Amniotic stem cell (primary cell): ENCODE data around the gene GSTT2B.
"Not testable (repeated sequence)": the region's sequence is repeated elsewhere in the genome, so short reads cannot be mapped to it uniquely, and the experiment has no call there.

Source experiments
- DNase-seq: peaks from one replicate; lab custom pipeline; 2025; lab: John Stamatoyannopoulos, UW

GSTT2B gene, protein sequence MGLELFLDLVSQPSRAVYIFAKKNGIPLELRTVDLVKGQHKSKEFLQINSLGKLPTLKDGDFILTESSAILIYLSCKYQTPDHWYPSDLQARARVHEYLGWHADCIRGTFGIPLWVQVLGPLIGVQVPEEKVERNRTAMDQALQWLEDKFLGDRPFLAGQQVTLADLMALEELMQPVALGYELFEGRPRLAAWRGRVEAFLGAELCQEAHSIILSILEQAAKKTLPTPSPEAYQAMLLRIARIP

GRCh38 chr22:23961084-23961771 is at the start of gene GSTT2B:
GSTT2B (minus strand) TSS chr22:23961195; CDS start chr22:23961131, 64 bp downstream.
- not testable (repeated sequence) for DNase-seq

DNA sequence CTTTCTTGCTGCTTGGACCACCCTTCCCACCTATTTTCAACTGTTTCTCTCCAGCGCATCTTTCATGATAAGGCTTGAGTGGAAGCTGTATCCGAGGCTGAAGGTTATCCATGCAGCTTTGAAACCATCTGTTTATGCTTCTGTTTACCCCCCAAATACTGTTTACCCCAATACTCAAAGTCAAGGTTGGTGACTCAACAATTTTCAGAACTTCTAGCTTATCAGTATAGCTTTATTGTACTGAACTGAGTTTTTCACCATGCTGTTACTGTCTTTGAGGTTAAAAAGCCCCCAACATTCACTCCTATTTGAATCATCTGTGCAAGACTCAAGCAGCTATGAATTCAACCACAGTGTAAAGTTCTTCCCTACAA is 49.0 kb upstream of the GSTT2B start:
- DNase-seq: no peak

DNA sequence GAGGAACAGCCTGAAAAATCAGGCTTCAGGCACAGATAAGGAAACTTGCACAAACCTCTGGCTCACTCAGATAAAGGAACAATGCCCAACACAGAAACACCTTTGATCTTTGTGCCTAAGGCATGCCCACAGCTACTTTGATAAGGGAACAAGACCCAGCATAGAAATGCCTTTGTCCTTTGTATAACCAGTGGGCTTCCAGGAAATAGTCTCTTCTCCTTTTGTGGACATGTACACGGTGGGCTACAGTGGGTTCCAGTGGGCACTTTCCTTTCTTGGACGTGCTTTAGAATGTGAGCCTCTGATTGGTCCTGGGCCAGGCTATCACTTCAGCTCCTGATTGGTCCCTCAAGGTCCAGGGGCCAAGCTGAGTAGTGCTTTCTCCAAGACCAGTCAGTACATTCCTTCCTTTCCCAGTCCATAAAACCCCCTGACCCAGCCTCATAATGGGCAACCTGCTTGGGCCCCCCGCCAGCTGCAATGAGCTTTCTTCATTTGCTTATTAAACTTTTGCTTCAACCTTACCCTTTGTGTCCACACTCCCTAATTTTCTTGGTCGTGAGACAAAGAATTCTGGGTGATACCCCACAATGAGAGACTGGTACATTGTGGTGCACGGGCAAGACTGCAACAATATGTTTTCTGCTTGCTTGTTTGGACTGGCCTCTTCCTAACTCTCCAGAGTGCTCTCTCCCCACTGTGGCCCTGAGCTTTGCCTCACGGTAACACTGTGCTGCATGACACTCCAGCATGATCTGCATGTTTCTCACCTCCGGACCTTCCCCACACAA is 48.4 kb upstream of the GSTT2B start:
- no peak for DNase-seq

DNA sequence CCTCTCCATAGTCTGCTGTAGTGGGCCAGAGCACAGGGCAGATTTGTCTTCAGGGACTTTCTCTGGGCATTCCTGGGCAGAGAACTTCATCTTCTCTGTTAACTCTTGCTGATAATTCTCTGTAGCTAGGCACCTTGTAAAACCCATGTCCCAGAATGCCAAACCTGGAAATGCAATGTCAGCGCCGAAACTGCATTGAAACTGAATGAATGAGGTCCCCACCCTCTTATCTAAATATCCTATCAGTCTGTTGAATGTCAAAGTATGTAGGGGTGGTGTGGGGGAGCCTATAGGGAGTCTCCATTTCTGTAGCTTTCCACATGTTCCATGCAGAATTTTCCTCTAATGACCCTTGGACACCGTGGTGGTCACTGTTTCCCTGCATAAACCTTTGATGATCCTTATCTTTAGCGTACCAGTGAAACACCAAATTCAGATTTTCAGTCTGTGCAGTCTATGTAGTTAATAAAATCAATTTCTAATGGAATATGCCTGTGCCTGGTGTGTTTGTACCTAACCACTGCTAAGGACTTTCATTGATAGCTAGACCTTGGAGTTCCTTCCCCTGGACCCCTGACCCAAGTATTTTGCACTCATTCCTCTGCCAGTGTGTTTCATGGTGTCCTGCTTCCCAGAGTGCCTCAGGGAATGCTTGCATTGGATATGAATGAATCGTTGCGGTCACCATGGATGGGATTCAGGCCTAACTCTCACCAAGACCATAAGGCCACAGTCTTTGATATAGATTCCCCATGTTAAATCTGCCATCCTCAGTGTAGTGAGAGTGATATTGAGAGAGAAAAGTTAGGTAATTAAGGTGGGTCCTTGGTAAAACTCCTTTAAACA is 47.6 kb upstream of the GSTT2B start:
- no peak for DNase-seq

- no peak for DNase-seq
Observed at GRCh38 chr22:24008022-24008283, 47.0 kb upstream of the GSTT2B start.

DNA sequence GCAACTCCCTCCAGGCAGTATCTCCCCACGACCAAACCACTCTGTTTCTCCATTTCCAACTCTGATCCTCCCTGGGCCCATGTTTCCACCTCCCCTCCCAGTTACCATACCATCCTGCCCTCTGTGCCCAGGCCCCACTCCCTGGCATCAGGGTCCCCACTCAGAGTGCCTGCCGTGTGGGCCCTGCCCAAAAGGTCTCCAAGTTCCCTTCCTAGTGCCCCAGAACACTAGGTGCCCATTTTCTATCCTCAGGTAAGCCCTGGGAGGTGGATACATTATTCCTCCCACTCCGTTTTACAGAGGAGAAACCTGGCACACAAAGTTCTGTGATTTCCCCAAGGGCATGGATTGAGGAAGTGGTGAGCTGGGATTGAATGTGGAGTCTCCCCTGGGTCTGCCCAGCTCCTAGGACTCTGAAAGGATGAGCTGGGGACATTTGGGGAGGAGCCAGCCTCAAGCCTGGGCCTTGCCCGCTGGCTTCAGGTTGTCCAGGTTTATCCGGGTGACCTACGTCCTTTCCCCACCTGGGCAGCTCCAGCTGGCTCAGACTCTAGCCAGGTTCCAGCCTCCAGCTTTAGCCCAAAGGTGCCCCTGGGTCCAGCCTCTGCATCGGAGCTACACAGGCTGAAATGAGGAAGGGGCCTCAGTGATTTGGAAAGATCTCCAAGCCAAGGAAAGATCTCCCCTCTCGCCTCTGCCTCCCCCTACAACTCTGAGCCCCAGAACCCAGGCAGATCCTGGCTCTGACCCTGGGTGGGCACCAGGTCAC is 46.4 kb upstream of the GSTT2B start:
- DNase-seq: no peak

GRCh38 chr22:24006914-24007214 is 45.9 kb upstream of the GSTT2B start:
- no peak for DNase-seq

DNA sequence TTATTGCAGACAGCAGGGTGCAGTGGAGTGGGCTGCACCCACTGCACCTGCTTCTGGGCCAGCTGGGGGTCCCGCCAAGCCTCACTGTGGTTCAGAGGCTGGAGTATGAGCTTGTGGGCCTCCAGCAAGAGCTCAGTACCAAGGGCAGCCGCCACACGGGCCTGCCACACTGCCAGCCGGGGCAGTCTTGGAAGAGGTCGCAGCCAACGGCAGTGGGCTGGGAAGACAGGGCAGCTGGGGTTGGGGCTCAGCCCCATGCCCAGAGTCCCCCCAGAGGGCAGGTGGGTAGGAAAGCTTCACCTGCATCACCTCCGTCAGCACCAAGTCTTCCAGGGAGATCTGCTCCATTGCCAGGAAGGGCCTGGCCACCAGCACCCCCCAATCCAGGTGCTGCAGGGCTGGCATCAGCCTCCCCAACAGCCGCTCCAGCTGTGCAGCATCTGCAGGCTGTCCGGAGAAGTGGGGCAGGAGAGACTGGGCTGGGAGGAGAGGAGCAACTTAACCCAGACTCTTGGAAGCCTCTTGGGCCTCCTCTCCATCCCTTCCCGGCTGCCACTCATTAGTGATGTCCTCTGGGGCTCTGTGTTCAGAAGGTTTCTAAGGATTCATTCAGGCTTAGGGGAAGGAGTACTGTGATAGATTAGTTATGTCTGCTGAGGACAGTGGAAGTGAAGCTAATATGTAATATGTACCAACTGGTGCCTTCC is 45.4 kb upstream of the GSTT2B start:
- DNase-seq: no peak

GRCh38 chr22:24005201-24005600 is 44.2 kb upstream of the GSTT2B start, which contains the start of gene GSTT4:
GSTT4 (minus strand) TSS chr22:24005453; CDS start chr22:24005356, 97 bp downstream.
- no peak for DNase-seq

GRCh38 chr22:24003887-24004286 is 42.9 kb upstream of the GSTT2B start:
- no peak for DNase-seq

DNA sequence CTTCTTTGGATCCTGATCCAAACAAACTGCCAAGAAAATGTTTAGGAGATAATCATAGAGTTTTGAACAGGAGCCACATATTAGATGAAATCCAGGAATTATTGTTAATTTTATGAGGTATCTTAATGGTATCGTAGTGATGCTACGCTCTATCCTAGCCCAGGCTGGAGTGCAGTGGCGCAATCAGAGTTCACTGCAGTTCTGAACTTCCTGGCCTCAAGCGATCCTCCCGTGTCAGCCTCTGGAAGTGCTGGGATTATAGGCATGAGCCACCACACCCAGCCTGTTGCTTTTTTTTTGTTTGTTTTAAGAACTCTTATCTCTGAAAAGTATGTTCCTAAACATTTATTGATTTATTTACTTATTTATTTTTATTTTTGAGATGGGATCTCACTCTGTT is 41.9 kb upstream of the GSTT2B start:
- DNase-seq: no peak

- DNase-seq: no peak
Observed at GRCh38 chr22:24002272-24002671, 41.3 kb upstream of the GSTT2B start.

DNA sequence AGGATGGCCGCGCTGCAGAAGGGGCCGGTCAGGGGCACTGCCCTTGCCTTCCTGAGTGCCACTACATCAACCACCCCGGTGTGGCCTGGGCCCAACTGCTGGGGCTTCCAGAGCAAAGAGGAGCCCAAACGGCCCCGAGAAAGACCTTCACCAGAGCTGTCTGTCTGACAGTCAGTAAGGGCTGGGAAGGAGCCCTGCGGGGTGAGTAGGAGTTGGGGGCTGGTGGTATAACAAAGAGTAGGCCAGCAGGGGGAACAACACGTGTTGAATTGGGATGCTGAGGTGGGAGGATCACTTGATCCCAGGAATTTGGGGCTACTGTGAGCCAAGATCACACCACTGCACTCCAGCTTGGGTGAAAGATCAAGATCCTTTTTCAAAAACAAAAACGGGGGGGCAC is 40.3 kb upstream of the GSTT2B start:
- no peak for DNase-seq

GRCh38 chr22:23999779-24000178 is 38.8 kb upstream of the GSTT2B start:
- not testable (repeated sequence) for DNase-seq

GRCh38 chr22:23997092-23997491 is 36.1 kb upstream of the GSTT2B start:
- DNase-seq: no peak

GRCh38 chr22:23993581-23994177 is 32.7 kb upstream of the GSTT2B start:
- DNase-seq: not testable (repeated sequence)

GRCh38 chr22:23993080-23993479 is 32.1 kb upstream of the GSTT2B start:
- DNase-seq: not testable (repeated sequence)

DNA sequence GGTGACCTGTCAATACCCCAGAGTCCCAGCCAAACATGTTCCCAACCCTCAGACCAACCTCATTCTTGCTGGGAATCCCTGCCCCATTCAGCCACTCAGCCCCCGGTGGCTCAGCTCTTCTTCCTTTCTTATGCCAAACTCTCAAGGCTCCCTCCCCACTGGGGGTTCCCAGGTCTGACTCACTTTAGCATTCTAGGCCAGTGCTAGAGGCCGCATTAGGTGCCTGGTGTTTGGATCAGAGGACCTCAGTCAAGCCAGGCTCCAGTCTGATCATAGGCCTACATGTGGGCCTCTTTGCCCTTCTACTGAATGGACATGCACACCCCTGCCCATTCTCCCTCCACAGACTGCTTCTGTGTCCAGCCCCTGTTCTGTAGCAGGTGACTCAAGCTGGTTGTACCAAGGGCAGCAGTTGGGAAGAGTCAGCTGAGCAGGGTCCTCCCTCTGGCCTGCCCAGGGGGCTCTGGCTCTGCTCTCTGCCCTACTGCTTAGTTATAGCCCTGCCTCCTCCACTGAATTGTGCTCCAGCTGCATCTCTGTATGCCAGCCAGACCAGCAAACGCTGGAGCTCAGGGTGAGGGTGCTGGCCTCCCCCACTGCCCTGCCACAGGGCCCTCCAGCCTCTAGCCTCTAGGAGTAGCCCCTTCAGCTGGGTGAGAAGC is 28.7 kb upstream of the GSTT2B start:
- DNase-seq: not testable (repeated sequence)

- DNase-seq: not testable (repeated sequence)
Observed at GRCh38 chr22:23986538-23987178, 25.7 kb upstream of the GSTT2B start.
